Measurements from ENCODE around the gene HTRA3.

GRCh38 chr4:8312069-8312445 is 42.5 kb downstream of the HTRA3 start:
- TF ChIP-seq CTCF (IDR thresholded peaks at IDR 0.05; ENCODE audit: insufficient read depth, low read length): no peak
- no peak for TF ChIP-seq POLR2AphosphoS5 (IDR thresholded peaks at IDR 0.05; ENCODE audit: low read depth)
